Lung (tissue), 12 donors: ENCODE measurements around the gene ADAM22. TPM values are rescaled to one million over a fixed set of nuclear protein-coding genes. Genes with fewer than 3 reads are reported as not detected.
A peak's percentile ranks its signal among the peaks of the same experiment; 100 is the strongest.

Experiments
- ATAC-seq: fragments of 200-7000 bp; cut with Tn5 transposase; one replicate; pipeline ENCODE4 v1.9.1; 2020; ENCODE audit warnings: moderate number of reproducible peaks; ENCODE audit not compliant: insufficient read depth, low FRiP score
- DNase-seq, 3 donors: peaks; one replicate each; pipeline ENCODE4 v3.0.0-alpha.2; 2013 to 2017
- H3K27ac ChIP-seq, 2 donors: one replicate each; pipeline ENCODE4 v1.5.1; 2013; ENCODE audit warnings: mild to moderate bottlenecking in 2 of 2, moderate library complexity in 2 of 2, control low read depth in 1 of 2, inconsistent platforms in 1 of 2, low read depth in 1 of 2, low read length in 1 of 2
- H3K27me3 ChIP-seq, 3 donors: one replicate each; pipeline ENCODE4 v1.5.1; 2013; ENCODE audit warnings: low read length in 2 of 3; ENCODE audit not compliant: control insufficient read depth in 3 of 3, insufficient read depth in 3 of 3
- H3K36me3 ChIP-seq, 4 donors: one replicate each; pipeline ENCODE4 v1.5.1; 2013; ENCODE audit warnings: low read length in 4 of 4, mild to moderate bottlenecking in 1 of 4, moderate library complexity in 1 of 4; ENCODE audit not compliant: control insufficient read depth in 4 of 4, insufficient read depth in 4 of 4
- H3K4me1 ChIP-seq, 5 donors: one replicate each; pipeline ENCODE4 v1.5.1; 2013; ENCODE audit warnings: low read length in 5 of 5, mild to moderate bottlenecking in 2 of 5, moderate library complexity in 1 of 5; ENCODE audit not compliant: control insufficient read depth in 5 of 5, insufficient read depth in 5 of 5
- H3K4me3 ChIP-seq: one replicate; pipeline ENCODE4 v1.5.1; 2013; ENCODE audit warnings: mild to moderate bottlenecking, control low read depth, moderate library complexity
- H3K9ac ChIP-seq, 2 donors: one replicate each; pipeline ENCODE4 v1.5.1; 2013; ENCODE audit warnings: low read length in 2 of 2, control low read depth in 1 of 2; ENCODE audit not compliant: insufficient read depth in 1 of 2
- H3K9me3 ChIP-seq, 4 donors: one replicate each; pipeline ENCODE4 v1.5.1; 2013; ENCODE audit warnings: low read length in 3 of 4, mild to moderate bottlenecking in 1 of 4, moderate library complexity in 1 of 4; ENCODE audit not compliant: control insufficient read depth in 4 of 4, insufficient read depth in 3 of 4
- whole genome bisulfite sequencing, 2 donors: extraction: QIAGEN DNeasy Blood & Tissue Kit; methylation state at CpG; one replicate each; pipeline ENCODE4 v1.1.7; 2013; 5-methylcytosine and 5-hydroxymethylcytosine counted together
- polyA plus RNA-seq, 2 donors: library from polyadenylated mRNA; stranded (reverse); fragments of 200-250 nt; gene quantifications; one replicate each; pipeline ENCODE4 v1.2.1, GENCODE V29; 2013
- total RNA-seq, 2 donors: library from RNA; depleted of rRNA in 1 of 2; stranded (reverse); fragments of >200 nt in 1 of 2; gene quantifications; one replicate each; pipeline ENCODE4 v1.2.1, GENCODE V29; 2014 to 2021
- TF ChIP-seq, protein P1 (sequence below): IDR thresholded peaks from 2 replicates; pipeline ENCODE4 v1.5.1; 2012; ENCODE audit warnings: mild to moderate bottlenecking; ENCODE audit errors: control extremely low read depth, extremely low read depth
- donor health status: control.
- donor health status: control.
- donor health status: Bipolar disorder and iron deficiency.
- donor health status: healthy.
- donor health status: DM: yes; HTN: yes; CAD: no.

Gene ADAM22
- total and polyA plus RNA-seq, 4 donors: 0.13 to 17.7 (median 0.97) TPM

DNA sequence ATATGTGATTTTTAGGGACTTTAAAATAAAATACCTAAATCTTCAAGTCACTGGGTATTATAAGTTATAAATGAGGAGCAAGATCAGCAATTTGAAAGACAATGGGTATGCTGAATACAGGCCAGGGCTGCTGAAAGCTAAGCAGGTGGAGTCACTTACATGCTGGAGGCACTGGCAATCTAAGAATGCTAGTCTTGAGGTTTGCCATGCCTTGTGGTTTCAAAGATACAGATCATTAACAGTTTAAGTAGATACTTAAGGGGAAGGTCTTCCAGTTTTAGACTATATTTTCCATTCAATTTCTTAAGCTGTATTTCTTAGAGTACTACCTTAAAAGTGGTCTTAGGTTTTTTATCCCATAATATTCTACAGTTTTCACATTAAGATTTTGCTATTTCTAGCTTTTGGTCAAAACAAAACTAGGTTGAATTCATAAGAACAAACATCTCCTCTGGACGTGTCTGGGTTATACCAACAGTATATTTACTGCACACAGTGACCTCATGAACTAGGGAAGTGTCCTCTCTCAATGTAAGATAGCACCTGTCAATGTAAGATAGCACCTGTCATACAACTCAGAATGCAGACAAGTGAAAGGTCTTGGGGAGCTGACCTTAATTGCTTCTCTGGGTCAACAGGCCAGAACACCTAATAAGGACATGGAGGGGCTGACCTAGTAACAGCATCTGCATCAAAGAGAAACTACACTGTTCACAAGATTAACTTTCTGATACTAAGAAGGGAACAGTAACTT is 283.8 kb downstream of the ADAM22 start:
- ATAC-seq (no peak), DNase-seq (no peak)
- Histone ChIP-seq H3K36me3 (peaks cover 6 to 22% (median 14%) of the 10 kb centered on the region in 4 donors), H3K27ac (peak overlapping the region in 1 of 2 donors; percentile 60), H3K27me3 (no peaks in the 10 kb centered on the region), H3K9me3 (peaks cover 0 to 2% (median 0%) of the 10 kb centered on the region in 4 donors), H3K9ac (peak overlapping the region in 1 of 2 donors; percentile 70), H3K4me3 (no peak overlapping the region), H3K4me1 (peaks cover 0 to 23% (median 8%) of the 10 kb centered on the region in 5 donors)
- 18 to 27% methylated on average over 1 of the region's 1 CpG for WGBS, 2 donors
- TF ChIP-seq, protein P1, sequence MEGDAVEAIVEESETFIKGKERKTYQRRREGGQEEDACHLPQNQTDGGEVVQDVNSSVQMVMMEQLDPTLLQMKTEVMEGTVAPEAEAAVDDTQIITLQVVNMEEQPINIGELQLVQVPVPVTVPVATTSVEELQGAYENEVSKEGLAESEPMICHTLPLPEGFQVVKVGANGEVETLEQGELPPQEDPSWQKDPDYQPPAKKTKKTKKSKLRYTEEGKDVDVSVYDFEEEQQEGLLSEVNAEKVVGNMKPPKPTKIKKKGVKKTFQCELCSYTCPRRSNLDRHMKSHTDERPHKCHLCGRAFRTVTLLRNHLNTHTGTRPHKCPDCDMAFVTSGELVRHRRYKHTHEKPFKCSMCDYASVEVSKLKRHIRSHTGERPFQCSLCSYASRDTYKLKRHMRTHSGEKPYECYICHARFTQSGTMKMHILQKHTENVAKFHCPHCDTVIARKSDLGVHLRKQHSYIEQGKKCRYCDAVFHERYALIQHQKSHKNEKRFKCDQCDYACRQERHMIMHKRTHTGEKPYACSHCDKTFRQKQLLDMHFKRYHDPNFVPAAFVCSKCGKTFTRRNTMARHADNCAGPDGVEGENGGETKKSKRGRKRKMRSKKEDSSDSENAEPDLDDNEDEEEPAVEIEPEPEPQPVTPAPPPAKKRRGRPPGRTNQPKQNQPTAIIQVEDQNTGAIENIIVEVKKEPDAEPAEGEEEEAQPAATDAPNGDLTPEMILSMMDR: no peak

DNA sequence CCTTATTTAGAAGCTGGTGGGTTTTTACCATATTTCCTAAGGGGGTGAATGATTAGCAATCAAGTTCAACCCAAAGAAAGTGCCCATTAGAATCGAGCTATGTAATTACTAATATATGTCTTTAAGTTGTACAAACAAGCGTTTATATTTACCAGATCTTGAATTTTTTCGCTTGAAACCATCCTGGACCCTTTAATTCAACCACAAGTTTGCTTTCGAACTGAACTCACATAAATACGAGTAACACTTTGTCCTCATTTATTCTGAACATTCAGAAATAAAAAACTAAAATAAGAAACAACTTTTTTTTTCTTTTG is 284.3 kb downstream of the ADAM22 start:
- WGBS, 2 donors: 31 to 38% methylated on average over 5 of the region's 5 CpGs
- TF ChIP-seq, protein P1: no peak

GRCh38 chr7:88218836-88219605 is 285.0 kb downstream of the ADAM22 start:
- peak overlapping the region; percentile 43 to 52 for H3K27ac ChIP-seq
- H3K4me1 ChIP-seq: peaks cover 0 to 23% (median 8%) of the 10 kb centered on the region in 5 donors
- no peaks in the 10 kb centered on the region for H3K9me3 ChIP-seq
- no peaks in the 10 kb centered on the region for H3K27me3 ChIP-seq
- H3K4me3 ChIP-seq: peak overlapping the region; percentile 37
- 1% methylated on average over 27 of the region's 27 CpGs for WGBS, 2 donors
- DNase-seq (peak; percentile 74 to 85 (median 81)), ATAC-seq (peak; percentile 43)
- peak overlapping the region; percentile 70 to 98 for H3K9ac ChIP-seq
- TF ChIP-seq, protein P1: no peak
- peaks cover 5 to 19% (median 9%) of the 10 kb centered on the region in 4 donors for H3K36me3 ChIP-seq

More for the DNA sequence above, 284.3 kb downstream of the ADAM22 start:
- ATAC-seq: no peak
- H3K36me3 ChIP-seq: peaks cover 6 to 22% (median 12%) of the 10 kb centered on the region in 4 donors
- H3K4me3 ChIP-seq: no peak overlapping the region
- H3K27me3 ChIP-seq: no peaks in the 10 kb centered on the region
- peak overlapping the region; percentile 70 to 98 for H3K9ac ChIP-seq
- H3K4me1 ChIP-seq: peaks cover 0 to 23% (median 8%) of the 10 kb centered on the region in 5 donors
- H3K27ac ChIP-seq: no peak overlapping the region
- DNase-seq: no peak
- H3K9me3 ChIP-seq: peaks cover 0 to 1% (median 0%) of the 10 kb centered on the region in 4 donors
